GM18520 (cell line): Measurements from ENCODE around the gene NPLOC4.
A peak's percentile ranks its signal among the peaks of the same experiment; 100 is the strongest.

Source experiments
- ATAC-seq: cut with Tn5 transposase; IDR thresholded peaks from one replicate; pipeline ENCODE4 v1.9.1; 2021; ENCODE audit not compliant: unreplicated experiment

The NPLOC4 gene

DNA sequence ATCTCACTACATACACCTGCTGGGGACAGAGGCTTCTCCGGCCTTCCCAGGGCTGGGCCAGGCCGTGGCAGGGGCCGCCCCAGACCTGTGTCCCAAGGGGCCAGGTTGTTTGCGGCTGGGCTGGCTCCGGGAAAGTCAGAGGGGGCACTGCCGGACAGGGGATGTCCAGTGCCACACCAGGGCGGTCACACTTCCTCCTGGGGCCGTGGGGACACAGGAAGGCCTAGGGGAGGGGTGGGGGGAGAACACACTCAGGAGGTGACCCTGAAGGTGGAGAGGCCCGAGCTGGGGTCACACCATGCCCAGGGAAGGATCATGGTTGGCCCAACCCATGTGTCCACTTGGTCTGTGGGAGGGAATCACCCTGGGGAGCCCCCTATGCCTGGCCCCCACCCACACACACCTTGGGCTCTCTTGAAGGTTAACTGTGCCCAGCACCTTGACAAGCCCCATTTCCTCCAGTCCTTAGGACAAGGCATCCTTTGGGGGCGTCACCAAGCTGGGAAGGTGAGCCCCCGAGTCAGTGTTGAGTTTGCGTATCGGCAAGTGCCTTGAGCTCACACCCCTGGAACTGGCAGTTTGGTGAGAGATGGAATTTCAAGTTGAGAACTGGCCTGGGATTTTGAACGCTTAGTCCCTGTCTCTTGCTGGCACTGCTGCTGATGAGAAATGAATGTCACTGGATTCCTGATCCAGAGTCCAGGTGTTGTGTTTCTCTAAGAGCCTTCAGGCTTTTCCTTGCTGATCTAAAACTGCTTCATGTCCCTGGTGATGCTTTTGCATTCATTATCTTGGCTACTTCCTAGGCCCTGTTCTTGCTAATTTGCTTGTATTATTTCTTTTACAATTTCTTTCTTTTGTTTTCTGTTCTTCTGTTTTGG is 116.7 kb downstream of the NPLOC4 start:
- ATAC-seq, result no peak

DNA sequence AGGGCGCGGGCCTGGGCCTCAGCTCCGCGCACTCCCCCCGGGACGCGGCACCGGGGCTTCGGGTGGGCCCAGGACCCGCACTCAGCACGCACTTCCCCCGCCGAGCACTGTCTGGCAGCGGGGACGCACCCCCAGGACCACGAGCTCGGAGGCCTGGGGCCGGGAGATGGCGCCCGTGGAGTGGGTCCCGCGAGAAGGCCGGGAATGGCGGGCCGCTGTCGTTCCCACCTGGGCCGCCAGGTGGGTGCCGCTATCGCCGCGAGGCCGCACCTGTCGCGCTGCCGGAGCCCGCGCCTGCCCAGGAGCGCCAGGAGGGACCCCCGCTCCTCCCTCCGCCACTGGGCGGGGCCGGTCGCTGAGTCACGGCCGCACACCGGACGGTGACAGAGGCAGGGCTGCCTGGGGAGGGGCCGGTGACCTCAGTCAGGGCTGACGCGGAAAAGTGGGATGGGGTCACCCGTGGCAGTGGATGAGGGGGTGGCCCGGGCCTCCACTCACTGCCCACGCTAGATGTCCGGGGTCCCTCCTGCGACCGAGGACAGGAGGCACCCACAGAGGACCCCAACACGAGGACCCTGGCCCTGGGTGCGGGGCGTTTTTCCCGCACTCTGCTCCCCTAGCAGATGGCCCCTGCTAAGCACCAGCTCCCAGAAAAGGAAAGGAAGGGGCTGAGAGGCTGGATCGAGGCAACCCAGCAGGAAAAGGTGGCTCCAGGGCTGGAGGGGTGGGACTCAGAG is 117.5 kb downstream of the NPLOC4 start:
- no peak for ATAC-seq

GRCh38 chr17:81518785-81519283 is 118.1 kb downstream of the NPLOC4 start:
- no peak for ATAC-seq

GRCh38 chr17:81518113-81518784 is 118.7 kb downstream of the NPLOC4 start:
- ATAC-seq, result no peak

DNA sequence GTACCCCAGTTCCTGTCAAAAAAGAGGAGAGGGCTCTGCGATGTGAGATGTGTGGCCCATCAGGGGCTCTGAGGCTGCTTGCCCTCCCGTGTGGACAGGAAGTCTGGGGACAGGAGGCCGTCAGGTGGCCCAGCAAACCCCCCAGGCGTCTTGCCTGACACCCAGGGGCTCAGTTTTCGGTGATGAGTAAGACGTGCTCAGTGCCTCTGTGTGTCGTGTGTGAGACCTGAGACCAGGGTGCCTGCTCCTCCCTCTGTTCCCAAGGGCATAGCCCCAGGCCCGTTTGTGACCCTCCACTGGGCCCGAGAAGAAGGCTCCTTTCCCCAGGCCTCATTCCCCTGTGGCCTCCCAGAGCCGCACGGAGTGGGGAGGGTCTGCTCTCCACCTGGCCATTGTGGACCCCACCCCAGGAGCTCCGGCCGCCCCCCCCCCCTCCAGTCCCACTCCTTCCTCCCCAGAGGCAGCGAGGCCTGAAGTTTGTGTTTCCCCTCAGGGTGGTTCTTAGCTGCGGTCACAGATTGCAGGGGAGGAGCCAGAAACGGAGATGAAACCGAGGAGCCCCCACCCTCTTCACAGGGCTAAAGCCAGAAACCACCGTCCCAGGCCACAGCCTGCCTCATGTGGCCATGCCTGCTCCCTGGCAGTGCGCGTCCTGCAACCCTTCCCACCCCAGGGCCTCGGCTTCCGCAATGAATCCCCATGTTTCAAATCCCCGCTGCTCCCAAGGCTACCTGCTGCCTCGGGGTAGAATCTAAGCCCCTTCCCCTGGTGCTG is 119.4 kb downstream of the NPLOC4 start:
- ATAC-seq, result no peak

DNA sequence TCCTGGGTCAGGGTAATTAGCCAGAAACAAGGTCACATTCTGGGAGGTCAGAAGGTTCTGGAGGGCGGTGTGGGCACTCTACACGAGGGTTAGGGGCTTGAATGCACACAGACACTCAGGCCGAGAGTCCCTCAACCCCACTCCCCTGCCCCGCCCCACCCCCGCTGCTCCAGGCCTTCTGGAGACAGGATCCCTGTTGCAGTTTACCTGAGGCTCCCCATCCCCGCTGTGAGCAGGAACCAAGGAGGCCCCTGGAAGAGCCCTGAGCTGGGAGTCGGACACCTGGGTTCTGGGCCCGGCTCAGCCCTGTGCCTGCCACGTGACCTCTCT is 119.9 kb downstream of the NPLOC4 start:
- ATAC-seq, result no peak

DNA sequence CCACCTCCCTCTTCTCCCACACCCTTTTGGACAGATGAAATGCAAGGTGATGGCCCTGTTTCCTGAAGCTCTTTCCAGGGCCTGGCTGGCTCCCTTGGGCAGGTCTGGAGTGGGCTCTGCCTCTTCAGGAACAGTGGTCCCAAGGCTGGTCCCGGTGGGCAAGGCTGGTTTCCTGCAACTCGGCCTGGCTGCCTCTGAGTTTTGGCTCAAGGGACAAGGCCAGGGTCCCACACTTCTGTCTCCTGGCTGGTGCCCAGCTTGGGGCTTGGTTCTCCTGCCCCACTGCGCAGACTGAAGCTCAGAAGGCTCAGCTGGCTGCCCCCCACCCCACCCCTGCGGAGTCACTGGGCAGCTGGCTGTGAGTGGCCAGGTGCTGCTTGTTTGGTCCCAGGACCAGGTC is 120.5 kb downstream of the NPLOC4 start:
- no peak for ATAC-seq

- no peak for ATAC-seq
These were observed 121.3 kb downstream of the NPLOC4 start for GRCh38 chr17:81515530-81516041.

DNA sequence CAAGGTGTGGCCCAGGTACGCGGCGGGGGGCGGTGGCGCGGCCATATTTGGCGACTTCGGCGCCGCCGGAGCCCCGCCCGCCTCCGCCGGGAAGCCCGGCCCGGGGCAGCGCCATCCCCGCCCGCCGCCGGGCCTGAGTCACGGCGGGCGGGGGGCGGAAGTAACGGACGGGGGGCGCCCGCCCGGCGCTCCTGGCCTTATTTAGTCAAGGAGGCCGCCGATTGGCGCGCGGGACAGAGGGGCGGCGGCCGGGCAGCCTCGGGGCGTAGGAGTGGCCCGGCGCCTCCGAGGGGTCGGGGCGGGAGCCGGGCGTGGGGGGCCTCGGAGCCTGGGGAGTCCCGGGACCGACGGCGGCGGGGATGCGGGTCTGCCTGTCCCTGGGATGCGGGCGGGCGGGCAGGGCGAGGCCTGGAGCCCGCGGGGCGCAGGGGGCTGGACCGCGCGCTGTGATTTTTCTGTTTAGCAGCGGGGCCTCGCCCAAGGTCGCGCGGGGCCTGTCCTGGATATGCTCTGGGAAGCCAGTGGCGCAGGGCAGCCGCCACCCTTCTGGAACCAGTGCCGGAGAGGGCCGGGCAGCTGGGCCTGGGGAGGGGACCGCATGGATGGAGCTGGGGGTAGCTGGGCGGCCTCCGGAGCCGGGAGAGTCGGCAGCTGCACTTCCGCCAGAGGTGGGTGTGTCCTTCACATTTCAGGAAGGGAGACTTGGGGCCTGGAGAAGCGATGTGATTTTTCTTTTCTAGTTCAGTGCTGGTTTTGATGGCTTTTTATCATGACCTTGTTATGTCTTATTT is 122.0 kb downstream of the NPLOC4 start:
- peak; percentile 25 for ATAC-seq

DNA sequence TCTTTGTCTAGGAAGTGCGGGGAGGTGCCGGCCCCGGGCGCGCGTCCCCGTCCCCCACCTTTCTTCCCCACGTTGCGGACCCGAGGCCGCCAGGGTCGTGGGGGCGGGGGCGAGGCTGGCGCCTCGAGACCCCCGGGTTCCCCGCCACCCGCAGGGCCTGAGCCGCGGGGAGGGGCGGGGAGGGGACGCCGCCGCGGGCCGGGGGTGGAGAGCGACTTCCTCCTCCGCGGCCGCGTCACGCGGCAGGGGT is 122.5 kb downstream of the NPLOC4 start:
- no peak for ATAC-seq

GRCh38 chr17:81513753-81514488 is 123.0 kb downstream of the NPLOC4 start:
- ATAC-seq, result no peak

DNA sequence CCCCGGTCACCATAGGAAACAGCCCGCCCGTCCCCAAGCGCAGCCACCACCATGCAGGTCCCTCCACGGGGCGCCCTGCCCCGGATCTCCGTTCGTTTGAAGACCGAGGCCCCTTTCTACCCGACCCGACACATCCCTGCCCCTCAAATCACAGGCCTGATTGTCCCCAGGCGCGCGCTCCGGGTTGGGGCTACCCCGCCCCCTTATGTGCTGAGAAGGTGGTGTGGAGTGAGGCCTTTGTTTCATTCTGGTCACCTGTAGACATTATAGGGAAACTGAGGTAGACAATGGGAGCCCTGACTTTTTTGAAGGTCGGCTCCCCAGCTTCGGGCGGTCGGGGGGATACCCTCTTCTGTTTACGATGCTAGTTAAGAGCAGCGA is 123.5 kb downstream of the NPLOC4 start:
- no peak for ATAC-seq

- ATAC-seq, result peak; percentile 33
These were observed 124.1 kb downstream of the NPLOC4 start, which contains the start of gene ACTG1 for GRCh38 chr17:81512562-81513371. Gene ACTG1 (minus strand): TSS chr17:81512799. CDS start chr17:81512354, 445 bp downstream.

GRCh38 chr17:81511804-81512561 is 124.9 kb downstream of the NPLOC4 start:
- peak; percentile 1 for ATAC-seq

GRCh38 chr17:81511554-81511803 is 125.4 kb downstream of the NPLOC4 start:
- ATAC-seq, result no peak

DNA sequence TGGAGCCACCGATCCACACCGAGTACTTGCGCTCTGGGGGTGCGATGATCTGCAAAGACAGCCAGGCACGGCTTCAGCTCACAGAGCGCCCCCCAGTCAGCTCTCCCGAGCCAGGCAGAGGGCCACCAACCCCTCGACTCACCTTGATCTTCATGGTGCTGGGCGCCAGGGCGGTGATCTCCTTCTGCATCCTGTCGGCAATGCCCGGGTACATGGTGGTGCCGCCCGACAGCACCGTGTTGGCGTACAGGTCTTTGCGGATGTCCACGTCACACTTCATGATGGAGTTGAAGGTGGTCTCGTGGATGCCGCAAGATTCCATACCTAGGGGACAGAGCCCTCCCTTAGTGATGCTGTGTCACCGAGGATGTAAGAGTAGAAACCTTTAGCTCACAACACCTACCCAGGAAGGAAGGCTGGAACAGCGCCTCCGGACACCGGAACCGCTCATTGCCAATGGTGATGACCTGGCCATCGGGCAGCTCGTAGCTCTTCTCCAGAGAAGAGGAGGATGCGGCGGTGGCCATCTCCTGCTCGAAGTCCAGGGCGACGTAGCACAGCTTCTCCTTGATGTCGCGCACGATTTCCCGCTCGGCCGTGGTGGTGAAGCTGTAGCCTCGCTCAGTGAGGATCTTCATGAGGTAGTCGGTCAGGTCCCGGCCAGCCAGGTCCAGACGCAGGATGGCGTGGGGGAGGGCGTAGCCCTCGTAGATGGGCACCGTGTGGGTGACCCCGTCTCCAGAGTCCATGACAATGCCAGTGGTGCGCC is 125.9 kb downstream of the NPLOC4 start:
- ATAC-seq, result no peak
